Measurements from ENCODE around the gene NEDD1. TPM values are rescaled to one million over a fixed set of nuclear protein-coding genes. Genes with fewer than 3 reads are reported as not detected.

NEDD1 gene
- total RNA-seq, 1 experiment from 2014 or later, result 35.4 TPM

DNA sequence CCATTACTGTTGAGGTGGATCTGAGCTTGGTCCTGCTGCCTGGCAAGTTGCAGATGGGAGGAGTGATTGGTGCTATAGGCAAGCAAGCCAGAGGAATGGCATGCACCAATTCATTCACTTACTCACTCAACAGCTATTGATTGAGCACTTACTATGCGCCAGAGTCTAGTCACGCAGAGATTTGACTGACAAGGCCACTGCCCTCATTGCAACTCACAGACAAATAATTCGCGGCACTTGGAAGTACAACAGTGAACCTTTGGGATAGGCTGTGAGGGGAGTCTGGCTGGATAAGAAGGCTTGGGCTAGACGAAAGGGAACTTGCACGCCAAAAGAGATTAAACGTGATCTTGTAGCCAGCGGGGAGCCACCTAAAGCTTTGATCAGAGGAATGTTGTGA is 96.2 kb downstream of the NEDD1 start:
- Histone ChIP-seq H3K27me3 (ENCODE audit: insufficient read depth, low read length) (peaks cover 57% of the 10 kb centered on the region), H3K4me1 (ENCODE audit: control insufficient read depth in 1 of 2, insufficient read depth in 2 of 2, low read length in 2 of 2) (no peaks in the 10 kb centered on the region), H3K36me3 (ENCODE audit: control insufficient read depth in 1 of 2, insufficient read depth in 2 of 2, low read length in 2 of 2) (no peaks in the 10 kb centered on the region), H3K9me3 (ENCODE audit: control insufficient read depth in 1 of 2, insufficient read depth in 1 of 2, low read depth in 1 of 2, low read length in 2 of 2) (no peaks in the 10 kb centered on the region), H3K9ac (ENCODE audit: low read length) (no peak overlapping the region), H3K79me2 (ENCODE audit: insufficient read depth, low read length) (no peaks in the 10 kb centered on the region), H3K9me2 (ENCODE audit: insufficient read depth) (no peaks in the 10 kb centered on the region), H2AFZ (ENCODE audit: low read depth, low read length, poor library complexity, severe bottlenecking) (no peak overlapping the region), H3K27ac (ENCODE audit: low read depth, low read length) (no peak overlapping the region), H3K4me3 (replicated peaks in 1 of 2; ENCODE audit: low read depth in 1 of 2, low read length in 2 of 2) (no peak overlapping the region), H3K4me2 (ENCODE audit: low read length) (no peak overlapping the region), H4K20me1 (ENCODE audit: insufficient read depth) (no peaks in the 10 kb centered on the region)
- DNase-seq (ENCODE audit: low read depth, low spot score), result no peak
- TF ChIP-seq ZNF274 (IDR thresholded peaks at IDR 0.05; ENCODE audit: low read depth, low read length) (no peak), MAX (IDR thresholded peaks at IDR 0.05) (no peak), POLR2AphosphoS5 (IDR thresholded peaks at IDR 0.05; ENCODE audit: low read depth, low read length) (no peak)
- no TSS peak for BruUV-seq (replicated peaks)
- intact Hi-C loops (cut with micrococcal nuclease), result no loop called here
- ChIA-PET RAD21 (ENCODE audit: low non-redundant PET in 1 of 2, low total read pairs in 2 of 2, uncharacterized antibody in 2 of 2, unreplicated experiment in 2 of 2) (no interaction called here), CTCF (no interaction called here), POLR2A (no interaction called here)
- ATAC-seq, result no peak

Data from HCT116 (cell line).